ENCODE data around the gene GPR132.
"Not testable (repeated sequence)": the region's sequence is repeated elsewhere in the genome, so short reads cannot be mapped to it uniquely, and the experiment has no call there.

GPR132 gene

GRCh38 chr14:105090493-105091053 is 25.3 kb upstream of the GPR132 start:
- peak; percentile 89 for DNase-seq

GRCh38 chr14:105089746-105090492 is 24.7 kb upstream of the GPR132 start:
- DNase-seq, result no peak

- no peak for DNase-seq
Measured at GRCh38 chr14:105088812-105089745, 23.8 kb upstream of the GPR132 start.

DNA sequence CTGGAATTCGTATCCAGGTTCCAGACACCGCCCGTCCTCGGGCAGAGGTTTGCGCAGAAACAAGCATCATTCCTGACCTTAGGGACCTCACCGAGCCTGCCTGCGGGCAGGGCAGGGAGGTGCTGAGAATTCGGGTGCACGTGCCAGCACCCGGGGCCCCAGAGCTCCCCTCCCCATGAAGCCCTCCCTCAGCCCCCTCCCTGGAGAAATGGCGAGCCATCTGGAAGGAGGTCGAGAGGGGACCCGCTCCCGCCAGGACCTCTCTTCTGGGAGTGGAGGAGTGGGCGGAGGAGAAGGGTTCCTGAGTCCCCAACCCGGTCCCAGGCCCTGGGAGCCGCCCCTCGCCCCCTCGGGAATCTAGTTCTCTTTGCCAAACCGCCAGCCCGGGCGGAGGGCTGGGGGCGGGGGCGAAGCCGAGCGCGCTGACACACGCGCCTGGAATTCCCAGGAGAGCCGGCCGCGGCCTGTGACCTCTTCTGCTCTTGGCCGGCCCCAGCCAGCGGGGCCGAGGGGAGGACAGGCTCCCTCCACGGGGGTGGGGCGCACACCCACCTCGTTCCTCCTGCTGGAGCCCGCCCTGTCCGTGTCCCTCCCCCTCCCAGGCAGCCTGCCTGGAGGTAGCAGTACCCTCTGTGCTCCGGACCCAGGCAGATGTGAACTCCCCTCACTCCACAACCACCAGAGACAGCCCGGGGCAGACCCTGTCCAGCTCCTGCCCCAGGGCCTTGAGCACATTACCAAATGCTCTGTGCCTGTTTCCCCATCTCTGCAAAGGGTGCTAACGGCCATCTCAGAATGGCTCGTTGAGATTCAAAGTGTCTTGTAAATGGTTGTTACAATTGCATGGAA is 23.0 kb upstream of the GPR132 start:
- DNase-seq, result no peak

DNA sequence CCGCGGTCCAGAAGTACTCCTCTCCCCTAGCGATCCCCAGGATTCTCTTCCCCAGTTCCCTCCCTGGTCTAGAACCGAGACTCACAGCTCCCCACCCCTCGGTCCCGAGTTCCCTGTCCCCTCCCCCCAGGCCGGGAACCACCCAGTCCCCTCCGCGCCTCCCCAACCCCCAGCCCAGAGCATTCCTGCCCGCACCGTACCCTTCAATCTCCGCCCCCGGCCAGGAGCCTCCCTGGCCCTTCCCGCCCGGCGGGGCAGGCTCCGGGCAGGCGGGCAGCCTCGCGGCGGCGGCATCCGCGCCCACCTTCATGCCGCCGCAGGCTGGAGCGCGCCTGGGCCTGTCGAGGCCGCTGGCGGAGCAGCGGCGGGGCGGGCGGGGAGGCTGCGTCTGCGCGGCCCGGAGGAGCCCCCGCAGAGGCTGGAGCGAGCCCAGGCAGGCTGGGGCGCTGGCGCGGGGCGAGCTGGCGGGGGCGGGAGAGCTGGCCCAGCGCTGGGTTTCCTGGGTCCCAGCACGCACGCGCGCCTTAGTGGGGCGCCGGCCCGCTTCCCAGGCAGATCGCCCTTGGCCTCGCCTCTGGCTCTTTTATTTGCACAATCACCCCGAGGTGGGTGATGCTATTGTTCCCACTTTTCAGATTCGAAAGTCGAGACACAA is 22.2 kb upstream of the GPR132 start:
- DNase-seq, result peak; percentile 49

DNA sequence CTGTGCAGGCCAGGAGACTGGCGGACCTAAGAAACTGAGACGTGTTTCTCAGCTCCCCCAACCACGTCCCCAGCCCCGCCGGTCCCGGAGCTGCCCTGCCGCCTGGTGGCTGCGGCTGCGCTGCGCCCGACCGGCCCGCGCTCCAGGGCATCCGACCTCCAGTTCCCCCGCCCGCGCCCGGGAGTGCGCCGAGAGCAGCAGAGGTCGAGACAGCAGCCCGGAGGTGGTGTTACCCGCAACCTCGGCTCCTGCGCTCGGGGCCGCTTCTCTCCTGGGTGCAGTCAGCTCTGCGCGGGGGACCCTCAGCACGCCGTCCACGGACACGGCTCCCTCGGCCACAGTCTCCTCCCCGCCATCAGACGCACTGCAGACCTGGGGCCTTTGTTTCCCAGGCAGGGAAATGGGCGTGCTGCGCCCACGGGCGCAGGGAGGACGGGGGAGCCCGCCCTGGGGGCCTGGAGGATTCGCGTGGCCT is 21.6 kb upstream of the GPR132 start:
- DNase-seq, result peak; percentile 90

DNA sequence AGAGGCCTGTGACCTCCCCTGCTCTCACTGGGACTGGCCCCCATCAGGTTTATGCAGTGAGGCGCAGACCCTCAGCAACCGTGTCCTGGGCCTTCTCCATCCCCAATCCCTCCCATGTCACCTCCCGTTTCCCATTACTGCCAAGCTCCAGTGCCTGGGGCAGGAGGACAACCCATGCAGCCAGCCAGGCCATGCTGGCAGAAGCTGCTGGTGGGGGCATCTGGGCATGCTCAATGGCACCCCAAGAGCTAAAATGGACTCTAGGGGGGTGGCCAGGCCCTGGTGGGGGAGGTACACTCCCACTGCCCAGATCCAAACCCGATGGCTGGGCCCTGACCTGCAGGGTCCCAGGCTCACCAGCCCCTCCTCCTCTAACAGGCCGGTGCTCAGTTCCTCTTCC is 20.5 kb upstream of the GPR132 start:
- no peak for DNase-seq

DNA sequence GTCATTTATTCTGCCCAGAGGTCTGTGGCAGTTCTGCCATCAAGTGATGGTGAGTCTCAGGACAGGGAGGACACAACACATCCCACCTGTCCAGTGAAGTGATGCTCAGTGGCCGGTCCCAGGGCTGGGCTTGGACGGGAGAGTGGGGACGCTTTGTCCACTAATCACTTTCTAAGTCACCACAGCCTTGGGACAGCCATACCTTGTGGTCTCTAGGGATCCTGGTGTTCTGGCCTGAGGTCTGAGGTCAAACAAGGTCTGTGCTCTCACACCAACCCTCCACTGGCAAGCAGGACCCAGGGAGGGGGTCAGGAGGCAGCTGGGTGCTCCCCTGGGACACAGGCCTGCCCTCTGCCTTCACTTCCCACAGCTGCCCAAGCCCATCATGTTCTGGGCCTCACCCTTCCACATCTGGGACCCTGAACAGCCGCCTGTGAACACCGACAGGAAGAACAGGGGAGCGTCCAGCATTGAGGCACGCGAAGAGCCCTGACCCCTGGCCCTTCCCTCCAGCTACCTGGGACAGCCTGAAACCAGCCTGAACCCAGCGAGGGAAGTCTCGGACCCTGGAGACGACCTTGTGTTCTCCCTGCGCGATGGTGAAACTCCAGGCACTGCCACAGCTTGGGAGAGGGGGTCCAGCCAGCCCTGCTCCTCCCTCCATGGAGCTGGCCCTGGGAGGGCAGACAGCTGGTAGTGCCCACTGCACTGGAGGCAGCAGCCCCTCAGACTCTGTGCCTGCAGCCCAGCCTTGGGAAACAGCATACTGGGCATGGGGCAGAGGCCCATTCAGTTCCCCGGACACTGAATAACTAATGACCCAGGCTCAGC is 19.7 kb upstream of the GPR132 start:
- DNase-seq, result no peak

- no peak for DNase-seq
Measured at GRCh38 chr14:105083926-105084685, 18.9 kb upstream of the GPR132 start.

DNA sequence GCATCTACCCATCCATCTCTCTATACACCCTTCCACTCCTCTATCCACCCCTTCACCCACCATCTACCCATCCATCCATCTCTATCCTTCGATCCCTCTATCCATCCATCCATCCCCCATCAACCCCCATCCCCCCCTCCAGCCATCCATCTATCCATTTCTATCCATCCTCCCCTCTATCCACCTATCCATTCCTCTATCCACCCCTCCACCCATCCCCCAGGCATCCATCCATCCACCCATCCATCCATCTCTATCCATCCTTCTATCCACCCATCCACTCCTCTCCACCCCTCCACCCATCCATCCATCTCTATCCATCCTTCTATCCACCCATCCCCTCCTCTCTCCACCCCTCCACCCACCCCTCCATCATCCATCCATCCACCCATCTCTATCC is 17.5 kb upstream of the GPR132 start:
- DNase-seq, result no peak

DNA sequence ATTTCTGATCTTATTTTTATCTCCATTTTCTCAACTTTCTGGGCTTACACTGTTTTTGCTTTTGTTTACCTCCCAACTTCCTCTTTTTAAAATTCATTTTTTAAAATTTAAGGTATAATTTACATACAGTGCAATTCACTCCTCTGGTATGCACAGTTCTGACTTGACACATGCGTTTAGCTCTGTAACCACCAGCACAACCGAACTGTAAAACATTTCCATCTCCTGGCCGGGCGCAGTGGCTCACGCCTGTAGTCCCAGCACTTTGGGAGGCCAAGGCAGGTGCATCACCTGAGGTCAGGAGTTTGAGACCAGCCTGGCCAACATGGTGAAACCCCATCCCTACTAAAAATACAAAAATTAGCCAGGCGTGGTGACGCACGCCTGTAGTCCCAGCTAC is 16.2 kb upstream of the GPR132 start:
- not testable (repeated sequence) for DNase-seq

DNA sequence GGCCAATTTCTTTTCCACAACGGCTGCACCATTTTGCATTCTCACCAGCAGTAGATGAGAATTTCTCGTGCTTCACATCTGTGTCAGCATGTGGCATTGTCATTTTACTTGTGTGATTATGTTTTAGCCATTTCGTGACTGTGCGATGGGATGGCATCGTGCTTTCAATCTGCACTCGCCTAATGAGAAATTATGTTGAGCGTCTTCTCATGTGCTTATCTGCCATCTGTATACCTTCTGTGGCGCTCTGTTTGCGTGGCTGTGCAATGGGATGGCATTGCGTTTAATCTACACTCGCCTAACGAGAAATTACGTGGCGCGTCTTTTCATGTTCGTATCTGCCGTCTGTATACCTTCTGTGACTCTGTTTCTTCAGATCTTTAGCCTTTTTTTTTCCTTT is 14.9 kb upstream of the GPR132 start:
- no peak for DNase-seq

DNA sequence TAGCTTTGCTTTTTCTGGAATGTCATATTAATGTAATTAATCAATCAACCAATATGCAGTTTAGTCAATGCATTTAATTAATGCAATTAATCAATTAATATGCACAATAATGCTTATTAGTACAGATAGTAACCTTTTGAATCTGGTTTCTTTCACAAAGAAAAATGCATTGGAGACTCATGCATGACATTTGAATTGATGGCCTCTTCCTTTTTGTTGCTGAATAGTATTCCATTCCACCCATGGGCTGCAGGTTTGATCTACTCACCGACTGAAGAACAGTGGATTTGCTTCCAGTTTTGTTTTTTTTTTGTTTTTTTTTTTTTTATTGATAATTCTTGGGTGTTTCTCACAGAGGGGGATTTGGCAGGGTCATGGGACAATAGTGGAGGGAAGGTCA is 13.1 kb upstream of the GPR132 start:
- no peak for DNase-seq

- DNase-seq, result no peak
Measured at GRCh38 chr14:105077649-105077995, 12.4 kb upstream of the GPR132 start.

DNA sequence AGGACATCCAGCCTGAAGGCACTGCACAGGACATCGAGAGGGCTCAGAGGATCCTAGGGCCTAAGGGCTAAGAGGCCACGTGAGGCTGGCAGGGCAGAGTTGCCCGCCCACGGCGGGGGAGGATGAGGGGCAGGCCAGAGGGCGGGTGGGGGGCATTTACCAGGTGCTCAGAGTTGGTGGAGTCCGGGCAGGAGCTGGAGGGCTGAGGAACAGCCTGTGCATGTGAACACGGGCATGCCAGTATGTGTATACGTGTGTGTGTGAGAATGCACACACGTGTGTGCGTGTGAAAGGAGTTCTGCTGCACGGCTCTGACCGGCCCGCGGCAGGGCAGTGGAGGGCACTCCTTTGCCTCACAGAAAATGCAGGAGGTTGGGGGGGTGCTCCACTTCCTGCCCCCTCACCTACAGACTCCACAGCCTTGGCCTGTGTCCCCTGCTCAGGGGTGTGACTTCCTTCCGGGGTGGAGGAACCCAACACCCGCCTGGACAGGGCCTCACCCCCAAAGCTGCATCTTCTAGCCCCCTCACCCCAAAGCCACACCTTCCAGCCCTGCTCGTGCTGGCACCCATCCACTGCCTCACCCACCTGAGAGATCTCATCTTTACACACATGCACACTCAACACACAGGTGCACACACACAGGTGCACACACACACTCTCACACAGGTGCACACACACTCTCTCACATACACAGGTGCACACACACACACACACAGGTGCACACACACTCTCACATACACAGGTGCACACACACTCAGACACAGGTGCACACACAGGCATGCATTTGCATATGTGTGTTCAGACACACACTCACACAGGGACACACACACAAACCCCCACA is 11.8 kb upstream of the GPR132 start:
- DNase-seq, result no peak

DNA sequence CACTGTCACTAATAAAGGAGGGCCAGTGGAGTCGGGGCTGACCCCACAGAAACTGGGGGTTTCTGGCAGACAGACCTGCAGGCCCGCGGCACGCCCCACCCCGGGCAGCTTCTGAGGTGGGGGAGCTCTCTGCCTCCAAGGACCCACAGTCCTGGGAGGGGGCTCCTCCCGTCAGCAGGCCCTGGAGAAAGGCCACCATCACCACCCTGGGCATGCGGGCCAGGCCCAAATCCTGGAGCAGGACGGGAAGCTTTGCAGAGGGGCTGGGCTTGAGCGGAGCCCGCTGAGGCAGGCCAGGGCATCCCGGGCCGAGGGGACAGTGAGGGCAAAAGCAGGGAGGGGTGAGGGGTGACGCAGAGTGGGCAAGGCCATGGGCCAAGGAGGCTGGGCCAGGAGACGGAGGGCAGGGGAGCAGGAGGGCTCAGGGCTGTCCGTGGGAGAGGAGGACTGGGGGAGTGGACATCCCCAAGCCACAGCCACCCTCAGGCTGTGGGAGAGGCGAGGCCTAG is 11.1 kb upstream of the GPR132 start:
- no peak for DNase-seq

DNA sequence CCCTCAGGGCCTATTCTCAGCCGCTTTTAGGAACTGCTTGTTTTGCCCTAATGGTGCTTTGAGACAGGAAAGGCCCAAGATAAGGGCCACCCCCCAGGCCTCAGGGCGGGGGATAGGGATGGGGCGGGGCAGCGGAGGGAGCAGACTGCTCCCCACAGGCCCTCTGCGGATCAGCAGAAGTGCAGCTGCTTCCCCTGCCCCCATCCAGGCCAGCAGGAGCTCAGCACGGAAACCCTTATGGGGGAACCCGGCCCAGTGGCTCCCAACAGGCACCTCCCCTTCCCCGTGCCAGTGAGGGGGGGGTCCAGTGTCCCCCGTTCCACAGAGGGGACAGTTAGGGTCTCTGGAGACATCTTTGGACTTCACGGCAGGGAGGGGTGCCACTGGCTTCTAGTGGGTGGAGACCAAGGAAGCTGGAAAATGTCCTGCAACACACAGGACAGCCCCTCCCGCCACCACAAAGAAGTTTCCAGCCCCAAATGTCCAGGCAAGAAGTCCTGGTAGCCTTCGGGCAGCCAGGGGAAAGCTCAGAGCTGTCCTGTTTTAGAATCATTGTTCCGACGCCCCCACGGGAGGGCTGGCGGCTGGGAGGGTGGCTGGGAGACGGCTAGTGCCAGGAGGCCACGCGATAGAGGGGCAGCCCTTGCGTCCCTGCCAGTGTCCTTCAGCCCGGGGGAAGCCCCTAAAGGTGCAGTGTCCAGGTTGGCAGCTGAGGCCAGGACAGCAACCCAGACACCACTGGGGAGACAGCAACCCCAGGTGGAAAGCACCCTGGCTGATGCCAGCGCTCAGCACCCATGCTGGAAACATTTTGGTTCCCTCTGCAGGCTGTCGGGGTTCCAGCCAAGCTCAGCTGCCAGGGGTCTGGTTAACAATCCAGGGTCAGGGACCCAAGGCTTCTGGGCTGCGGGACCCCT is 10.4 kb upstream of the GPR132 start:
- DNase-seq, result peak; percentile 33

DNA sequence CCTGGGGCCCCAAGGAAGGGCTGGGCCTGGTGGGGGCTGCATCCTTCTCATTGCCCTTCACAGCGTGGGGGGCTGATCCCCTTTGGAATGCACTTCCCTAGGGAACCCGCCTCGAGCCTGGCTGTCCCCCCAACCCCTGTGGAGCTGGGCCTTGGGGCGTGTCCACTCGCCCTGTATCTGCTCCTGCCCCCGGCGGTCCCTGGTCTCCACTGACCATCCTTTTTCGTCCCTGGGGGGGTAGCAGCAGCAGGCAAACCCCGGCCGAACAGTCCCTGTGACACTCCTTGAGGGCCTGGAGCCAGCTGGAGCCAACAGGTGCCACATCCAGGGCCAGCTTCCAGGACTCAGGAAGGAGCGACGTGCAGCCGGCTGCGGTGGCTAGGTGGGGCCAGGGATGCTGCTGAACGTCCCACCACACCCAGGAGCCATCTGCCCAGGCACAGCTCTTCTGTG is 9.4 kb upstream of the GPR132 start:
- DNase-seq, result no peak

Data from activated T-cell treated with anti-CD3 and anti-CD28 coated beads, Interleukin-2, amount 50 U/mL, for 1 hour (primary cell).